ENCODE measurements around the gene TRPC4AP. TPM values are rescaled to one million over a fixed set of nuclear protein-coding genes. Genes with fewer than 3 reads are reported as not detected.
A peak's percentile ranks its signal among the peaks of the same experiment; 100 is the strongest.
"Not testable (repeated sequence)": the region's sequence is repeated elsewhere in the genome, so short reads cannot be mapped to it uniquely, and the experiment has no call there.

The TRPC4AP gene, protein sequence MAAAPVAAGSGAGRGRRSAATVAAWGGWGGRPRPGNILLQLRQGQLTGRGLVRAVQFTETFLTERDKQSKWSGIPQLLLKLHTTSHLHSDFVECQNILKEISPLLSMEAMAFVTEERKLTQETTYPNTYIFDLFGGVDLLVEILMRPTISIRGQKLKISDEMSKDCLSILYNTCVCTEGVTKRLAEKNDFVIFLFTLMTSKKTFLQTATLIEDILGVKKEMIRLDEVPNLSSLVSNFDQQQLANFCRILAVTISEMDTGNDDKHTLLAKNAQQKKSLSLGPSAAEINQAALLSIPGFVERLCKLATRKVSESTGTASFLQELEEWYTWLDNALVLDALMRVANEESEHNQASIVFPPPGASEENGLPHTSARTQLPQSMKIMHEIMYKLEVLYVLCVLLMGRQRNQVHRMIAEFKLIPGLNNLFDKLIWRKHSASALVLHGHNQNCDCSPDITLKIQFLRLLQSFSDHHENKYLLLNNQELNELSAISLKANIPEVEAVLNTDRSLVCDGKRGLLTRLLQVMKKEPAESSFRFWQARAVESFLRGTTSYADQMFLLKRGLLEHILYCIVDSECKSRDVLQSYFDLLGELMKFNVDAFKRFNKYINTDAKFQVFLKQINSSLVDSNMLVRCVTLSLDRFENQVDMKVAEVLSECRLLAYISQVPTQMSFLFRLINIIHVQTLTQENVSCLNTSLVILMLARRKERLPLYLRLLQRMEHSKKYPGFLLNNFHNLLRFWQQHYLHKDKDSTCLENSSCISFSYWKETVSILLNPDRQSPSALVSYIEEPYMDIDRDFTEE
- polyA plus RNA-seq (ENCODE audit: insufficient read length): 62.0 TPM

DNA sequence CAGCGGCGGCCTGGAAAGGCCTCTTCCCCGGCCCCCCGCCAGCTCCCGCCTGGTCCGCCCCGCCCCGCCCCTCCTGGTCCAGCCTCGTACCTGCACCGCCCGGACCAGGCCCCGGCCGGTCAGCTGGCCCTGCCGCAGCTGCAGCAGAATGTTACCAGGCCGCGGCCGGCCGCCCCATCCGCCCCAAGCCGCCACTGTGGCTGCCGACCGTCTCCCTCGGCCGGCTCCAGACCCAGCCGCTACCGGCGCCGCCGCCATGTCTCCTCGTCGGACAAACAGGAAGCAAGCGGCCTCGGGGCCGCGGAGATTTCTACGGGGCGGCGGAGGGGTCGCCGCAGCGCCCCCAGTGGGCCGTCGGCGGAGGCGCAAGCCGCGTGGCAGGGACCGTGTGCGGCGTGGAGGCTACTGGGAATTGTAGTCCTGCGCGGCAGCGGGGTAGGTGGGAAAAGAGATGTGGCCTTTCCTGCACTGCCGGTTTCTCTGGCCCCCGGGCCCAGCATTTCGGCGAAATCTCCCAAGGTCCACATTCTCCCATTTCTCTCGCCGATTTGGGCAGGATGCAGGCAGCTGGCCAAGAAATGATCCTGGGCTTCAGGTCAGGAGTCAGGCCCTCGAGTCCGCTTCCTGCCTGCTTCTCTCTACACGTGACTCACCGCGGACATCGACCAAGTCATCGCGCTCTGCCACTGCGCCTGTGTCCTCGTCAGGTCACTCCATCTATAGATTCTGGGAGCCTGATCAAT is at the start of gene TRPC4AP:
TSS of gene TRPC4AP (minus strand) at position 284 of the 743 bp plus-strand sequence. CDS start at position 258, 26 bp downstream.
- DNase-seq: peak; percentile 95

- DNase-seq: no peak
Observed at GRCh38 chr20:35135867-35136586, 43.4 kb upstream of the TRPC4AP start.

- no peak for DNase-seq
Observed at GRCh38 chr20:35134880-35135279, 42.3 kb upstream of the TRPC4AP start.

DNA sequence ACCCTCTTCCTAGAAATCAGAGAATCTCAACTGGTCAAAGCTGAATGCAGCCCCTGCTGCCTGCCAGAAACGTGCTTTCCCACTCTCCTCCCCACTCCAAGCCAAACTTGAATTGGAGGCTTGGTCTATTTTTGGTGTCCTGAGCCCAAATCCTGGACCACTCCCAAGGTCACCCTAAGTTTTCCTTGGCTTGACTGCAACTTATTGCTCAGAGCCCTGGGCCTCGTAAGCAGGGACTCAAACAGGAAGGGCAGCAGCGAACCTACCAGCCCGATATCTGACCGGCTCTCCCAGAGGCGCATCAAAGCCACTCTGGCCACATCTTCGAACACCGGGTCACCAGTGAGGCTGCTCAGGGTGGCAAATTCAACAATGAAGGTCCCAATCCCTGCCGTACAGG is 41.9 kb upstream of the TRPC4AP start:
- DNase-seq: no peak

- DNase-seq: no peak
Observed at GRCh38 chr20:35133735-35134134, 41.1 kb upstream of the TRPC4AP start.

GRCh38 chr20:35133031-35133430 is 40.4 kb upstream of the TRPC4AP start:
- no peak for DNase-seq

DNA sequence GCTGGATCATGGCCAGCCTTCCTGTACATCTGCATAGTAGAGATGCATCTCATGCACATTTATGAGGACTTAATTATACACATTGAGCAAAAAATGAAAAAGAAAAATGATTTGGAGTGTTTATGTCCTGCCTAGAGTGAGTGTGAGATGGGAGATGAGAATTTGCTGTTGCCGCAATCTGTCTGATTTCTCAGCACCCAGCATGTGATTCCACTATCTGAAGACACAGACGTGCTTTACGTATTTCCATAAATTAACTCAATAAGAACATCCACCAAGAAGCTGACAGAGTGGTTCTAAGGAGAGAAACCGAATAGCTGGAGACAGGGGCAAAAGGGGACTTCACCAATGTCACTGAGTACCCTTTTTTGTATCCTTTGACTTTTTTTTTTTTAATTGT is 39.3 kb upstream of the TRPC4AP start:
- DNase-seq: no peak

DNA sequence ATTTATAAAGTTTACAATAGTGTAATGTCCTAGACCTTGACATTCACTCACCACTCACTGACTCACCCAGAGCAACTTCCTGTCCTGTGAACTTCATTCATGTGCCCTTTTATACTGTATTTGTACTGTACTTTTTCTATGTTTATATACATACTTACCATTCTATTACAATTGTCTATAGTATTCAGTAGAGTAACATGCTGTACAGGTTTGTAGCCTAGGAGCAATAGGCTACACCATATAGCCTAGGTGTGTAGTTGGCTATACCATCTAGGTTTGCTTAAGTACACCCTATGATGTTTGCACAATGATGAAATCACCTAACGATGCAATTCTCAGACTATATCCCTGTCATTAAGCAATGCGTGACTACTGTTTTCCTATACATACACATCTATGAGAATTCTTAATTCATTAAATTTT is 37.1 kb upstream of the TRPC4AP start:
- no peak for DNase-seq

DNA sequence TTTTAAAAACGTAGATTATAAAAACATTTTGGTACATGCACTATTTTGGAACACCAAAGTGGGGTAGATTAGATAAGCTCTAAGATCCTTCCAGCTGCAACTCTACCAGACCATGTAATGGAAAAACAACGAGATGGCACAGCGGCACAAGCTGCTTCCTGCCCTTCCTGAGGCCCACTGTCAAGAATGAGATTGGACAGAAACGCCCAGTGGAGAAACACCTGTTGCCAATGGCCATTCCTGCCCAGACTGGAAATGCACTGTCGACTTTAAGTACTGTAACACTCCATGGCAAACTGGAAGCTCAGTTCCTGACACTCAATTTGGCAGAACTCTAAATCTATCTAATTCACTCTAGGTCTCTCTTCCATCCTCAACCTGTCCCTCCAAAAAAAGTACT is 33.1 kb upstream of the TRPC4AP start:
- no peak for DNase-seq

- DNase-seq: no peak
Observed at GRCh38 chr20:35122756-35123405, 30.3 kb upstream of the TRPC4AP start.

DNA sequence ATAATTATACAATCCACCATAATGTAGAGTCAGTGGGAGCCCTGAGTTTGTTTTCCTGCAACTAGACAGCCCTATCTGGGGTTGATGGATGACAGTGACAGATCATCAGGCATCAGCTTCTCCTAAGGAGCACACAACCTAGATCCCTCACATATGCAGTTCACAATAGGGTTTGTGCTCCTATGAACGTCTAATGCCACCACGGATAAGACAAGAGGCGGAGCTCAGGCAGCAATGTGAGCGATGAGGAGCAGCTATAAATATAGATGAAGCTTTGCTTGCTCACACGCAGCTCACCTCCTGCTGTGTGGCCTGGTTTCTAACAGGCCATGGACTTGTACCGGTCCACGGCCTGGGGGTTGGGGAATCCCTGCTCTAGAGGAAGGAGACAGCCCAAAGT is 28.6 kb upstream of the TRPC4AP start:
- no peak for DNase-seq

DNA sequence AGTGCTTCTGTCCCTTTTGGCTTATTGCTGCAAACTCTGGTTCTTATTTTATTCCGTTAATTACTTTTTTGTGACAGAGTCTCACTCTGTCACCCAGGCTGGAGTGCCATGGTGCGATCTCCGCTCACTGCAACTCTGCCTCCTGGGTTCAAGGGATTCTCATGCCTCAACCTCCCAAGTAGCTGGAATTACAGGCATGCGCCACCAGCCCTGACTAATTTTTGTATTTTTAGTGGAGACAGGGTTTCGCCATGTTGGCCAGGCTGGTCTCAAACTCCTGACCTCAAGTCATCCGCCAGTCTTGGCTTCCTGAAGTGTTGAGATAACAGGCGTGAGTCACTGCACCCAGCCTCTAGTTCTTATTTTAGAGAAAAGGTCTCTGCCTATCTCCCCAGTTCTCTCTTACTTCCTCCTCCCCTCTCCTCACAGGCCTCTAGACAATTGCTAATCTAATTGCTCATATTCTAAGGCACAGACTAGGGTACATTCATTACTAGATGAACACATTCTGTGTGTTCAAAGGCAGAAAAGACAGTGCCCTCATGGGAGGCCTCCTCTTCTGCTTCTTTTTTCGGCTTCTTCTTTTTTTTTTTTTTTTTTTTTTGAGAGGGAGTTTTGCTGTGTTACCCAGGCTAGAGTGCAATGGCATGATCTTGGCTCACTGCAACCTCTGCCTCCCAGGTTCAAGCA is 27.6 kb upstream of the TRPC4AP start:
- DNase-seq: no peak

GRCh38 chr20:35117629-35118028 is 25.0 kb upstream of the TRPC4AP start:
- no peak for DNase-seq

GRCh38 chr20:35117196-35117595 is 24.6 kb upstream of the TRPC4AP start:
- DNase-seq: no peak

- no peak for DNase-seq
Observed at GRCh38 chr20:35116258-35116657, 23.7 kb upstream of the TRPC4AP start.

GRCh38 chr20:35115606-35116005 is 23.0 kb upstream of the TRPC4AP start:
- no peak for DNase-seq

DNA sequence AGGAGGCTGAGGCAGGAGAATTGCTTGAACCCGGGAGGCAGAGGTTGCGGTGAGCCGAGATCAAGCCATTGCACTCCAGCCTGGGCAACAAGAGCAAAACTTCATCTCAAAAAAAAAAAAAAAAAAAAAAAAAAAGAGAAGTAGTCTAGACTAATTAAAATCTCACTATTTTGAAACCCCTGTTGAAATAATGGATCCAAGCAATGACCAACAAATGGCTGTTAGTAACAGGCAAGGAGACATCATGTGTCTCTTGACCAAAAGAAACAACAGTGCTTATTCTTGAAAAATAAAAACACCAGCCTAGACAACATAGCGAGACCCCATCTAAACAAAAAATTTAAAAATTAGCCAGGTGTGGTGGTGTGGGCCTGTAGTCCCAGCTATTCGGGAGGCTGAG is 19.7 kb upstream of the TRPC4AP start:
- not testable (repeated sequence) for DNase-seq

GRCh38 chr20:35111141-35111888 is 18.7 kb upstream of the TRPC4AP start:
- no peak for DNase-seq

DNA sequence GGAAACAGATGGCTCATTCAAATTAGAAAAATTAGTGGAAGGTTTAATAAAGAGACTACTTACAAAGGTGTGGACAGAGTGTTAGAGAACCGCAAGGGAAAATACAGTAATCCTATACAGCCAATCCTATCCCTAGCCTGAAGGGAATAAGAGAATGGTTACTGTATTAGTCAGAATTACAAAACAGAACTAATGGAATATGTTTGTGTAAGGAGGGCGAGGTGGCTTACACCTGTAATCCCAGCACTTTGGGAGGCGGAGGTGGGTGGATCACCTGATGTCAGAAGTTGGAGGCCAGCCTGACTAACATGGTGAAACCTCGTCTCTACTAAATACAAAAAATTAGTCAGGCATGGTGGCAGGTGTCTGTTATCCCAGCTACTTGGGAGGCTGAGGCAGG is 16.3 kb upstream of the TRPC4AP start:
- DNase-seq: no peak

DNA sequence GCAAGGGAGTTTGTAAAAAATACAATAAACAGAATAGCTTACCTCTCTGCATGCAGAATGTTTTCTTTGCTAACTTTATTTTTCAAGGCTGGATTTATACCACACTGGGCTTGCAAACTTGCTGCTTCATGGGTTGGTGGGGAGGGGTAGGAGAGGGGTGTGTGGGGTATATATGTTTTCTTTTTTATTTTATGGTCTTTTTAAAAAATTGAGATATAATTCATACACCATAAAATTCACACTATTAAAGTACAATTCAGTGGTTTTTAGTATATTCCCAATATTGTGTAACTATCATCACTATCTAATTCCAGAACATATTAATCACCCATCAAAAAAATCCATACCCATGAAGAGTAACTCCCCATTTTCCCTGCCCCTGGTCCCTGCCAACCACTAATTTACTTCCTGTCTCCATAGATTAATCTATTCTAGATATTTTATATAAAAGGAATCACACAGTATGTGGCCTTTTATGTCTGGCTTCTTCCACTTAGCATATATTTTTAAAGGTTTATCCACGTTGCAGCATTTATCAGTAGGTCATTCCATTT is 14.3 kb upstream of the TRPC4AP start:
- DNase-seq: no peak
